Measurements from ENCODE around the gene DBN1. TPM values are rescaled to one million over a fixed set of nuclear protein-coding genes. Genes with fewer than 3 reads are reported as not detected.

Gene DBN1
- total and polyA plus RNA-seq, 2 of the 8 experiments (the other 6 are each of a cell fraction or from before 2014, with no cell fraction given) = 168 to 333 TPM

DNA sequence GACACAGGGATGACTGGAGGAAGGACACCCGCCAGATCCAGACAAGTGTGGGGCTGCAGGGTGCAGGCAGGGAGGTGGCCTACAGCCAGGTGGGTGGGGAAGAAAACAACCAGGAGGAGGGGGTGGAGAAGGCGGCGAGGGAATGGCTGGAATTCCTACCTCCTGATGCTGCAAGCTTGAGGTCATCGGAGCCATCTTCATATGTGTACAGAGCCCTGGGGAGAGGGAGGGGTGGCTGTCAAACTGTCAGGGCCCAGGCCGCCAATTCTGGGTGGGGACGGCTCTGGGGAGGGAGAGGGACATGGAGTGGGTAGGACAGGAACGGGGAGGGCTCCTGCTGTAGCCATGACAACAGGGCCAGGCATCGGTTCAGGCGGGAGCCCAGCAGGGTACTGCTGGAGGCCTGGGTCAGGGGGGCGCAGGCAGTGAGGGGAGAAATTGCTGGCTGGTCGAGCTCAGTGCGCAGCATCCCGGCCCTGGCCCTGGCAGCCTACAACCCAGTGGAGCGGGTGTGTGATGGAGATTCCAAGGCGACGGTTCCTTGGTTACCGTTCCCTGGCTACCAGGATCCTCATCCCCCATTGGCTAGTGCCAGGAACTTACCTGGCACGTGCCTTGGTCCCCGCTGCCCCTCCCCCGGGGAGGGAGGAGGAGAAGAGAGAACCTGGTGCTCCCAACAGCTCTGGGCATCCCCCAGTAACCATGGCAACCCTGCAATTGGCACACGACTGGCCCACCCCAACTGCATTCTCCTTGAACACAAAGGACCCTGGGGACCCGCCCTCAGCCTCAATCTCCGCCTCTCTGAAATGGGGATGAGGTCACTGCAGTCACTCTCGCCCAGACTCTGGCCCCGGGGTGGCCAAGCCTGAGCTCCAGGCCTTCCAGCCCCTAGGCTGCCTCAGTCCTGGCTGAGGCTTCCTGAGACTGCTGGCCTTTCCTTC, 4.5 kb downstream of the DBN1 start:
- CTCF ChIA-PET (ENCODE audit: partially characterized antibody) = interaction anchor here (0.8 to 7.9 kb wide), 11 partner anchors 9 to 159 kb away, joined by 3 to 64 read pairs (median 3); no protein-coding TSS in a partner anchor
- Histone ChIP-seq H4K20me1 (replicated peaks in 1 of 2; ENCODE audit: control insufficient read depth in 1 of 2, insufficient read depth in 2 of 2, low read length in 2 of 2) (peaks cover 32 to 43% of the 10 kb centered on the region in 2 experiments), H3K79me2 (ENCODE audit: control insufficient read depth in 1 of 2, insufficient read depth in 2 of 2, low read length in 2 of 2) (peaks cover 14 to 50% of the 10 kb centered on the region in 2 experiments)
- TF ChIP-seq SIN3A (conservative IDR thresholded peaks at IDR 0.05 in 1 of 2, IDR thresholded peaks at IDR 0.05 in 1 of 2; ENCODE audit: low read depth in 1 of 2, low read length in 2 of 2) (peak; percentile 4 to 66; a peak in 1 of 4 replicates), KDM4A (IDR thresholded peaks at IDR 0.05; ENCODE audit: low read depth, low read length, severe bottlenecking) (no peak), POLR2AphosphoS5 (IDR thresholded peaks at IDR 0.05; ENCODE audit: low read depth, low read length) (peak; percentile 69), BCL11A (IDR thresholded peaks at IDR 0.05; ENCODE audit: low read depth in 2 of 2, low read length in 2 of 2) (no peak), TBP (IDR thresholded peaks at IDR 0.05; ENCODE audit: low read depth, low read length) (peak; percentile 28; the same call in 1 of the 2 replicates), KDM1A (IDR thresholded peaks at IDR 0.05; ENCODE audit: borderline replicate concordance, low read length) (peak; percentile 56; the same call in 1 of the 2 replicates), HDAC2 (IDR thresholded peaks at IDR 0.05; ENCODE audit: borderline replicate concordance in 1 of 2, low read depth in 2 of 2, low read length in 2 of 2) (no peak)
- TF ChIP-seq, protein P1, sequence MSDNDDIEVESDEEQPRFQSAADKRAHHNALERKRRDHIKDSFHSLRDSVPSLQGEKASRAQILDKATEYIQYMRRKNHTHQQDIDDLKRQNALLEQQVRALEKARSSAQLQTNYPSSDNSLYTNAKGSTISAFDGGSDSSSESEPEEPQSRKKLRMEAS (IDR thresholded peaks at IDR 0.05) = peak; percentile 49; the same call in 1 of the 2 replicates

More for the DNA sequence above, 4.5 kb downstream of the DBN1 start:
- Histone ChIP-seq H3K9ac (replicated peaks in 1 of 4; ENCODE audit: extremely low read depth in 1 of 4, low read depth in 3 of 4, low read length in 3 of 4) (no peak overlapping the region; a peak in 3 of 7 replicates), H3K14ac (ENCODE audit: insufficient read length) (no peak overlapping the region), H3K4ac (replicated peaks; ENCODE audit: insufficient read length, low read depth, low read length) (no peak overlapping the region), H3K4me2 (ENCODE audit: insufficient read depth in 1 of 2, low read depth in 2 of 2, low read length in 2 of 2) (peak overlapping the region in 1 of 2 experiments; percentile 78; a peak in 1 of 4 replicates), H2BK12ac (ENCODE audit: low read depth, low read length) (no peak overlapping the region), H3K56ac (replicated peaks; ENCODE audit: insufficient read length, low read depth, low read length) (no peak overlapping the region), H4K5ac (ENCODE audit: insufficient read length, low read depth, low read length) (no peak overlapping the region), H3K4me3 (ENCODE audit: extremely low read depth in 1 of 4, insufficient read depth in 2 of 4, low read depth in 3 of 4, low read length in 4 of 4) (no peak overlapping the region), H4K8ac (ENCODE audit: extremely low read depth, insufficient read depth, low read length) (peak overlapping the region; percentile 76), H3K79me1 (ENCODE audit: low read depth, low read length) (peaks cover 23% of the 10 kb centered on the region), H4K91ac (replicated peaks; ENCODE audit: insufficient read length, low read length) (no peak overlapping the region), H3K27ac (ENCODE audit: low read depth, low read length) (0 out of 2 replicates have a peak overlapping the region, but pooled peaks have one; percentile 68), H2AFZ (ENCODE audit: low read length) (no peak overlapping the region), H3K36me3 (ENCODE audit: control insufficient read depth in 2 of 4, insufficient read depth in 4 of 4, low read length in 3 of 4) (peaks cover 33 to 61% (median 45%) of the 10 kb centered on the region in 4 experiments), H2BK20ac (ENCODE audit: low read length) (no peak overlapping the region), H3K9me3 (ENCODE audit: insufficient read depth in 2 of 2, low read depth in 1 of 2, low read length in 1 of 2) (peaks cover 0 to 4% of the 10 kb centered on the region in 2 experiments; a peak in 2 of 4 replicates), H3K23ac (ENCODE audit: insufficient read length) (no peak overlapping the region), H3K27me3 (replicated peaks in 1 of 4; ENCODE audit: control insufficient read depth in 3 of 4, extremely low read depth in 1 of 4, insufficient read depth in 3 of 4, low read length in 3 of 4) (no peaks in the 10 kb centered on the region), H2BK15ac (ENCODE audit: low read length) (no peak overlapping the region), H3K4me1 (replicated peaks in 1 of 4; ENCODE audit: control insufficient read depth in 3 of 4, insufficient read depth in 4 of 4, low read length in 3 of 4) (peaks cover 11 to 32% (median 29%) of the 10 kb centered on the region in 4 experiments), H2BK5ac (ENCODE audit: low read depth, low read length) (peak overlapping the region; percentile 81; the same call in 1 of the 2 replicates), H2AK5ac (ENCODE audit: low read depth, low read length) (no peak overlapping the region), H2BK120ac (replicated peaks; ENCODE audit: low read depth, low read length) (no peak overlapping the region), H3K18ac (ENCODE audit: extremely low read depth, low read length) (no peak overlapping the region), H3K23me2 (ENCODE audit: low read depth, low read length) (peaks cover 2% of the 10 kb centered on the region)
- DNase-seq (ENCODE audit: low read depth in 1 of 2, low spot score in 2 of 2) = peak in 1 of 2 experiments; percentile 75
- no peak for FAIRE-seq
- POLR2A ChIA-PET (ENCODE audit: partially characterized antibody) = interaction anchor here (0.8 to 67.5 kb wide), 5 partner anchors 0 to 157 kb away, joined by 3 to 3349 read pairs (median 6); partner anchors contain the start of genes DBN1, DDX41, DOK3 and GRK6
- WGBS, 2 experiments (ENCODE audit: extremely low coverage in 1 of 2, insufficient coverage in 1 of 2, insufficient read length in 1 of 2, insufficient replicate concordance in 2 of 2, low coverage in 1 of 2, low lambda C conversion rate in 2 of 2, missing lambda C conversion rate in 1 of 2) = 81% methylated on average over 18 of the region's 25 CpGs; no CpG with 5 or more reads in 1 of the 2 experiments
